Measurements from ENCODE around the gene RGR.

RGR gene

GRCh38 chr10:84306751-84307384 lies 62.0 kb downstream of the RGR start:
- Histone ChIP-seq H3K27me3 (ENCODE audit: insufficient read depth, low read length) (no peaks in the 10 kb centered on the region), H3K9me3 (ENCODE audit: insufficient read depth, low read depth, low read length) (no peaks in the 10 kb centered on the region), H3K36me3 (ENCODE audit: insufficient read depth, low read length) (no peaks in the 10 kb centered on the region), H3K4me1 (ENCODE audit: insufficient read depth, low read length) (peaks cover 17% of the 10 kb centered on the region), H3K4me3 (ENCODE audit: low read length) (no peak overlapping the region), H3K9ac (ENCODE audit: low read depth, low read length) (no peak overlapping the region), H3K27ac (ENCODE audit: low read depth, low read length) (no peak overlapping the region)
- WGBS = 94% methylated on average over 4 of the region's 4 CpGs

- no peak overlapping the region for H3K27ac ChIP-seq (ENCODE audit: low read depth, low read length)
- H3K27me3 ChIP-seq (ENCODE audit: insufficient read depth, low read length) = no peaks in the 10 kb centered on the region
- H3K4me1 ChIP-seq (ENCODE audit: insufficient read depth, low read length) = peaks cover 11% of the 10 kb centered on the region
These were observed 63.2 kb downstream of the RGR start for GRCh38 chr10:84308021-84308420.

GRCh38 chr10:84308481-84309304 lies 63.8 kb downstream of the RGR start:
- Histone ChIP-seq H3K9ac (ENCODE audit: low read depth, low read length) (no peak overlapping the region), H3K4me3 (ENCODE audit: low read length) (no peak overlapping the region), H3K27ac (ENCODE audit: low read depth, low read length) (no peak overlapping the region), H3K9me3 (ENCODE audit: insufficient read depth, low read depth, low read length) (no peaks in the 10 kb centered on the region), H3K36me3 (ENCODE audit: insufficient read depth, low read length) (no peaks in the 10 kb centered on the region), H3K27me3 (ENCODE audit: insufficient read depth, low read length) (no peaks in the 10 kb centered on the region), H3K4me1 (ENCODE audit: insufficient read depth, low read length) (peaks cover 11% of the 10 kb centered on the region)
- 87% methylated on average over 6 of the region's 6 CpGs for whole genome bisulfite sequencing

More at GRCh38 chr10:84308021-84308420, 63.2 kb downstream of the RGR start:
- 61% methylated on average over 1 of the region's 1 CpG for WGBS
- Histone ChIP-seq H3K36me3 (ENCODE audit: insufficient read depth, low read length) (no peaks in the 10 kb centered on the region), H3K9ac (ENCODE audit: low read depth, low read length) (no peak overlapping the region), H3K9me3 (ENCODE audit: insufficient read depth, low read depth, low read length) (no peaks in the 10 kb centered on the region), H3K4me3 (ENCODE audit: low read length) (no peak overlapping the region)
